22Rv1 (cell line): ENCODE data around the gene HTR1A.

Experiments used
- ZFX ChIP-seq: fragments of 450-650 bp; IDR thresholded peaks from 2 replicates; pipeline ENCODE4 v1.6.1; 2017; ENCODE audit warnings: antibody characterized with exemption, borderline replicate concordance
- TF ChIP-seq, protein P1 (sequence below): fragments of 450-650 bp; IDR thresholded peaks from 2 replicates; pipeline ENCODE4 v1.5.1; 2017; ENCODE audit warnings: mild to moderate bottlenecking

GRCh38 chr5:63923914-63924313 is 38.3 kb downstream of the HTR1A start:
- TF ChIP-seq, protein P1, sequence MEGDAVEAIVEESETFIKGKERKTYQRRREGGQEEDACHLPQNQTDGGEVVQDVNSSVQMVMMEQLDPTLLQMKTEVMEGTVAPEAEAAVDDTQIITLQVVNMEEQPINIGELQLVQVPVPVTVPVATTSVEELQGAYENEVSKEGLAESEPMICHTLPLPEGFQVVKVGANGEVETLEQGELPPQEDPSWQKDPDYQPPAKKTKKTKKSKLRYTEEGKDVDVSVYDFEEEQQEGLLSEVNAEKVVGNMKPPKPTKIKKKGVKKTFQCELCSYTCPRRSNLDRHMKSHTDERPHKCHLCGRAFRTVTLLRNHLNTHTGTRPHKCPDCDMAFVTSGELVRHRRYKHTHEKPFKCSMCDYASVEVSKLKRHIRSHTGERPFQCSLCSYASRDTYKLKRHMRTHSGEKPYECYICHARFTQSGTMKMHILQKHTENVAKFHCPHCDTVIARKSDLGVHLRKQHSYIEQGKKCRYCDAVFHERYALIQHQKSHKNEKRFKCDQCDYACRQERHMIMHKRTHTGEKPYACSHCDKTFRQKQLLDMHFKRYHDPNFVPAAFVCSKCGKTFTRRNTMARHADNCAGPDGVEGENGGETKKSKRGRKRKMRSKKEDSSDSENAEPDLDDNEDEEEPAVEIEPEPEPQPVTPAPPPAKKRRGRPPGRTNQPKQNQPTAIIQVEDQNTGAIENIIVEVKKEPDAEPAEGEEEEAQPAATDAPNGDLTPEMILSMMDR: no peak
- TF ChIP-seq ZFX: no peak
